ENCODE results near the gene MECR.
"Not testable (repeated sequence)": the region's sequence is repeated elsewhere in the genome, so short reads cannot be mapped to it uniquely, and the experiment has no call there.

Gene MECR

DNA sequence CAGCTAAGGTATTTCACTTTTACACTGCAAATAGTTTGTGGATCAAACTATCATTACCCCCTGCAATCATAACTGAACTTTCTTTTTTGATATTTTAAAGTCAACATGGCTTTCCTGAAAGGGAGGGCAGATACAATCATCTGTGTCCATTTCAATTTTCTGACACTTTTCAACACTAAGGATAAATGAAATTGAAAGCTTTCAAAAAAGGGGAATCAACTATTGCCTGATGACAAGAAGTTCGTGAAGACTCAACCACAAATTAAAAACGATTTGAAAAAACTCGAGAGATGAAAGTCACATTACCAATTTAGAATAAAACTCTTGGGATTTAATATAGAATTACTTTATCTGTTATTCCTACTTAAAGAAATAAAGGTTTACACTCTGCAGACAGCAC lies 60.8 kb downstream of the MECR start:
- DNase-seq (ENCODE audit: low spot score) = no peak

DNA sequence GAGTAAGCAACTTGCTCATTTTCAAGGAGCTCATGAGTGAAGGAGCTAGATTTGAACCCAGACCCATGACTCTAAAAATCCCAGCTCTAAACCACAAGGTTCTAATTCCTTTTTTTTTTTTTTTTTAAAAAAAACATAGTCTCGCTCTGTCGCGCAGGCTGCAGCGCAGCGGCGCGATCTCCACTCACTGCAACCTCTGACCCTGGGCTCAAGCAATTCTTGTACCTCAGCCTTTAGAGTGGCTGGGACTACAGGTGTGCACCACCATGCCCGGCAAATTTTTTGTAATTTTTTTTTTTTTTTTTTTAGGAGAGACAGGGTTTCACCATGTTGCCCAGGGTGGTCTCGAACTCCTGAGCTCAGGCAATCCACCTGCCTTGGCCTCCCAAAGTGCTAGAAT lies 62.8 kb downstream of the MECR start:
- DNase-seq (ENCODE audit: low spot score) = no peak

GRCh38 chr1:29166291-29166878 lies 64.3 kb downstream of the MECR start:
- DNase-seq (ENCODE audit: low spot score) = no peak

DNA sequence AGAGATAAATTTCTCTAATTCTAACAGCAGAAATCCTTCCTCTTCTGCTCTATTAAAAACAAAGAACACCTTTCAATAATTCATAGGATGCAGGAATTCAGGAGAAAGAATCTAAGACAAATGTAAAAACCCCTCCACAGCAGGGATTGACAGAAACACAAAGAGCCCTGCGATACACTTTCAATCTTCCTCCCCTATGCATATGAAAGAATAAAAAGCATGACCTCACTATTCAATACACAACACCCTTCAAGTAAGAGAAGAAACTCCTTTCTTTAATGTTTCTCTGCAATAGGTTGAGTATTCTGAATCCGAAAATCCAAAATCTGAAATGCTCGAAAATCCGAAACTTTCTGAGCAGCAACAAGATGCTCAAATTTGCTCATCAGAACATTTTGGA lies 66.1 kb downstream of the MECR start:
- DNase-seq (ENCODE audit: low spot score) = no peak

GRCh38 chr1:29162476-29163138 lies 68.1 kb downstream of the MECR start:
- DNase-seq (ENCODE audit: low spot score) = no peak

GRCh38 chr1:29162025-29162424 lies 68.7 kb downstream of the MECR start:
- DNase-seq (ENCODE audit: low spot score) = no peak

- no peak for DNase-seq (ENCODE audit: low spot score)
Measured at GRCh38 chr1:29159773-29160172, 71.0 kb downstream of the MECR start.

GRCh38 chr1:29157269-29157601 lies 73.5 kb downstream of the MECR start:
- no peak for DNase-seq (ENCODE audit: low spot score)

GRCh38 chr1:29156543-29157268 lies 74.0 kb downstream of the MECR start:
- DNase-seq (ENCODE audit: low spot score) = peak; percentile 33

- DNase-seq (ENCODE audit: low spot score) = no peak
Measured at GRCh38 chr1:29152046-29152805, 78.5 kb downstream of the MECR start.

DNA sequence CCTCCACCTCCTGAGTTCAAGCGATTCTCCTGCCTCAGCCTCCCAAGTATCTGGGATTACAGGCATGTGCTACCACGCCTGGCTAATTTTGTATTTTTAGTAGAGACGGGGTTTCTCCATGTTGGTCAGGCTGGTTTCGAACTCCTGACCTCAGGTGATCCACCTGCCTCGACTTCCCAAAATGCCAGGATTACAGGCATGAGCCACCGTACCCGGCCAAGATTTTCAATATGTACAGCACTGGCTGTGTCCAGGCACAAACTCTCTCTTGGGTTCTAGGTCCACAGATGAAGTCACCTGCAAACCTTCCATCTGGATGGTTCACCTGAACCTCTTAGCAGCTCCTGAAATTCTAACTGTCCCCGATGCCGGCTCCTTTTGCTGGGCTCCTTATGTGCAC lies 80.4 kb downstream of the MECR start:
- DNase-seq (ENCODE audit: low spot score) = not testable (repeated sequence)

DNA sequence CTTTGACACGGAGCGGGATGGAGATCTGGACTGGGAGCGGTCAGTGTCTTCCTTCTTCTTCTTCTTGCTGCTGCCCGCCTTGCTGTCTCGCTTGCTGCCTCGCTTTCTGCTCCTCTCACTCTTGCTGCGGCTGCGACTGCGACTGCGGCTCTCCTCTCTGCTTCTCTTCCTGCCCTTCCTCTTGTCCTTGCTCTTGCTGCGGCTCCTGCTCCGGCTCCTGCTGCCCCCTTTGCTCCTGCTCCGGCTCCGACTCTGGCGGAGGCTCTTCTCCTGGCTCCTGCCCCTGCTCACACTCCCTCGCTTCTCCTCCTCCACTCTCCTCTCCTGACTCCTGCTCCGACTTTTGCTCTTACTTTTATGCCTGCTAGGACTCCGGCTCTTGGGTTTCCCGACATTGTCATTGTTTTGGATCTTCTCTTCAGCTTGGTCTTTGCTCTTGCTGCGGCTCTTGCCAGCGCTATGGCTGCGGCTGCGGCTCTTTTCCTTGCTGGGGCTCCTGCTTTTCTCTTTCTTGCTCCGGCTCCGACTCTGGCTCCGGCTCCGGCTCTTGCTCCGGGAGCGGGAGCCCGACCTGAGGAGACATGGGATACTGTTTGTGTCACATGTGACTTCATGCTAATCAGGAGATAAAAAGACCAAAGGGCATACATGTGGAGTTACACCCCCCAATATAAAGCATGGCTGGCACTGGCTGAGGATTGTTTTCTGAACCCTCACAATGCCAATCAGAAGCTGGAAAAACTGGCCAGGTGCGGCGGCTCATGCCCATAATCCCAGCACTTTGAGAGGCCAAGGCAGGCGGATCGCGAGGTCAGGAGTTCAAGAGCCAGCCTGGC lies 81.9 kb downstream of the MECR start:
- DNase-seq (ENCODE audit: low spot score) = no peak

DNA sequence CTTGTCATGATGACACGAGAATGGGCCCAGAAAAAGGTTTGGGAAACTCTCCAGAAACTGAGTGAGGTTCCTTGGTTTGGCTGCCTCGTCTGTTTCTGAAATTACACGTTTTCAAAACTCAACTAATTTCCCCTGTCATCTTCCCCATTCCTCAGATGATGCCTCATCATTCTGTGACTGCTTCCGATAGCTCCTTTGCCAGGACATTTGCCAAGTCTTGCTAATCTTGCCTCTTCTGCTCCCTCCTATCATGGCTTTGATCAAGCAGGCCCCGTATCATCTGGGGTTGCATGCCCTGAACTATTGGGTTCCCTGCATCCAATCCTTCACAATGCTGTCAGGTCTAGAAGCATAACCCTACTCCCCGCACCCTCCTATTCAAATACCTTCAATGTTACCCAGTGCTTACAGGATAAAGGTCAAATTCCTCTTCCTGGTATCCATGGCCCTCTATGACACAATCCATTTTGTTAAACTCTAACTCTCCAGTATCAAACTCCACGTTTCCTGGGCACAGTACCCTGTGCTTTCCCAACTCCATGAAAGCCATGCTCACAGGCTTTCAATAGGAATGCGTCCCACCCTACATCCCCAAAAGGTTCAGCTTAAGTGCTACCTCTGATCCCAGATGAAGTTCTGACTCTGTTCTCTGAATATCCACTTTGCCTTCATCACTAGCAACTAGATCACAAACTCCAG lies 84.8 kb downstream of the MECR start:
- DNase-seq (ENCODE audit: low spot score) = no peak

DNA sequence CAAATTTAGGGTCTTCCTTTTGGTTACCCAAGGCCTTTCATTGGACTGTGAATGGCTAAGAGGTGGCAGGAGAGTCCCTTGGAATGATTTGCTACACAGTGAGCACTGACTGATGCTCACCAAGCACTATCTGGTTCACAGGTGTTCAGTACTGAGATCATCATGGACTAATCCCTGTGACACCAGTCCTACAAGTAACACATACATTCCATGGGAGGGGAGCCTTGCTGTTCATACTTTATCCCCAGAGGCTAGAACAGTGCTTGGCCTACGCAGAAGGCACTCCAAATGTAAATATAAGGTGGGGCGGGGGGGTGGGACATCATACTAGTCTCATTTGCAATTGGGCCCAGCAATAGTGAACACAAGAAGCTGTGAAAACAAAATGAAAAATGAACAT lies 86.6 kb downstream of the MECR start:
- DNase-seq (ENCODE audit: low spot score) = no peak

DNA sequence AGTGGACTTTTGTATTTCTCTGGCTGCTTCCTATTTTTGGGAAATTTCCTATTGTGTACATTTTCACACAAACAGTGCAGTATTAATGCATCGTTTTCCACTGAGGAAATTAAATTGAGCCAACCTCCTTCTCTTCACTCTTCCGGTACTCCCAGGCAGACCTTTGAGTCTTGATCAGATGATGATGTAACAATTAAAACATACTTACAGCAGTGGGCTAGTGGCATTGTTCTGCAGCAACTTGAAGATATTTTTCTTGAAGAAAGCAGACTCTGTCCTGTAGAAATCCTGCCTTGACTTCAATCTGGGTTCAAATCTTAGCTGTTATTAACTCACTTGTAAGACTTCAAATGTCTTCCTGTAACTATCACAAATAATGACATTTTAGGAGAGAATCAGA lies 88.0 kb downstream of the MECR start:
- DNase-seq (ENCODE audit: low spot score) = no peak
